Measurements from ENCODE around the gene LAMC2. TPM values are rescaled to one million over a fixed set of nuclear protein-coding genes. Genes with fewer than 3 reads are reported as not detected.

The LAMC2 gene
- total RNA-seq, 1 donor from 2014 or later = 0.36 TPM

DNA sequence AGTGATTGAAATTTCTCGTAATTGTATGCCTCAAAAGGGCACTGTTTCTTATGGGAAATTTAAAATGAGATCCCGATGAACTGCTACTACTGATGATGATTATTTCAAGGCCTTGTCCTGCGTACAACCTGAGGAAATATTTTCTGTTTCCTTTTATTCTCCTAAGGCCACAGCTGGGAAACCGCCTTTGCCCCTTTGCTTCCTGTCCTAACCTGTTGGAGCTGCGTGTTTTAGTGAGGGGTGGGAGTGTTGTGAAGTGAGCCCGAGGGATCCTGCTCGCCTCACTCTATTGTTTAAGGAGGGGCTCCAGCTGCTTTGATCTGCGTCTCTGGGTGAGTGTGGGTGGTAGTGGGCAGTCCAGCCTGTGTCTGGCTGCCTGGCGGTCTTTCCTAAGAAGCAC is 14.4 kb downstream of the LAMC2 start:
- H3K27me3 ChIP-seq = no peaks in the 10 kb centered on the region
- Mint-ChIP-seq H3K4me1 (peaks cover 12% of the 10 kb centered on the region), H3K9me3 (no peaks in the 10 kb centered on the region), H3K4me3 (no peak overlapping the region), H3K36me3 (no peaks in the 10 kb centered on the region), H3K27ac (peak overlapping the region; percentile 73), H3K27me3 (ENCODE audit: insufficient read depth, low read depth) (no peaks in the 10 kb centered on the region)
- no peak overlapping the region for H3K4me3 ChIP-seq
- H3K4me2 ChIP-seq = no peak overlapping the region
- TF ChIP-seq EZH2phosphoT487 (IDR thresholded peaks at IDR 0.05) (no peak), CTCF (IDR thresholded peaks at IDR 0.05) (no peak), EZH2 (IDR thresholded peaks at IDR 0.05) (no peak)
- no peaks in the 10 kb centered on the region for H4K20me1 ChIP-seq (ENCODE audit: low read depth)
- no peaks in the 10 kb centered on the region for H3K9me3 ChIP-seq (ENCODE audit: low read depth)
- no peak overlapping the region for H3K9ac ChIP-seq
- H2AFZ ChIP-seq (replicated peaks) = peak overlapping the region; percentile 61
- H3F3A ChIP-seq (ENCODE audit: low read depth) = no peaks in the 10 kb centered on the region
- no peak for DNase-seq (ENCODE audit: low spot score)
- no peaks in the 10 kb centered on the region for H3K79me2 ChIP-seq (ENCODE audit: low read depth)
- H3K36me3 ChIP-seq = no peaks in the 10 kb centered on the region
- H3K27ac ChIP-seq = no peak overlapping the region
- peaks cover 3% of the 10 kb centered on the region for H3K4me1 ChIP-seq

DNA sequence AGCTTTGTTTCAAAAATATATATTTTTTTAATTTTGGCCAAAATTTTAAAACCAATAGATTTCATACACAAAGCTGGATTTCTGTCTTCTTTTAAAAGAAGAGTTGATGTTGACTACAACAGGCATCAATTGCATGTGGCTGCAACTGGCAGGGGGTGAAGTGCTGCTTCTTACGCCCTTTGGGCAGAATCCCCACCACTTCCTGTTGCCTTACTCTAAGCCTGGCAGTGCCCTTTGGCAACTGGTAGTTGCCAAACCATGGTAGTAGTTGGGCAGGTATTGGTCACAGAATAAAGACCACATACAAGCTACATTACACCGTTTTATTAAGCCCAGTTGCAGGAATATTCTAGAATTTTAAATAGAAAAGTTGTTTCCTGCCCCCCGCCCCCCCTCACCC is 17.0 kb downstream of the LAMC2 start:
- Mint-ChIP-seq H3K4me1 (peaks cover 9% of the 10 kb centered on the region), H3K27me3 (ENCODE audit: insufficient read depth, low read depth) (no peaks in the 10 kb centered on the region), H3K9me3 (no peaks in the 10 kb centered on the region), H3K36me3 (no peaks in the 10 kb centered on the region), H3K4me3 (no peak overlapping the region), H3K27ac (no peak overlapping the region)
- Histone ChIP-seq H3K36me3 (no peaks in the 10 kb centered on the region), H3K4me2 (no peak overlapping the region), H3K27me3 (no peaks in the 10 kb centered on the region), H3F3A (ENCODE audit: low read depth) (no peaks in the 10 kb centered on the region), H2AFZ (replicated peaks) (no peak overlapping the region), H3K9ac (no peak overlapping the region), H3K27ac (no peak overlapping the region), H3K4me1 (peaks cover 3% of the 10 kb centered on the region), H3K9me3 (ENCODE audit: low read depth) (no peaks in the 10 kb centered on the region), H3K79me2 (ENCODE audit: low read depth) (no peaks in the 10 kb centered on the region), H4K20me1 (ENCODE audit: low read depth) (no peaks in the 10 kb centered on the region), H3K4me3 (no peak overlapping the region)
- TF ChIP-seq EZH2 (IDR thresholded peaks at IDR 0.05) (no peak), CTCF (IDR thresholded peaks at IDR 0.05) (no peak), EZH2phosphoT487 (IDR thresholded peaks at IDR 0.05) (no peak)
- no peak for DNase-seq (ENCODE audit: low spot score)

DNA sequence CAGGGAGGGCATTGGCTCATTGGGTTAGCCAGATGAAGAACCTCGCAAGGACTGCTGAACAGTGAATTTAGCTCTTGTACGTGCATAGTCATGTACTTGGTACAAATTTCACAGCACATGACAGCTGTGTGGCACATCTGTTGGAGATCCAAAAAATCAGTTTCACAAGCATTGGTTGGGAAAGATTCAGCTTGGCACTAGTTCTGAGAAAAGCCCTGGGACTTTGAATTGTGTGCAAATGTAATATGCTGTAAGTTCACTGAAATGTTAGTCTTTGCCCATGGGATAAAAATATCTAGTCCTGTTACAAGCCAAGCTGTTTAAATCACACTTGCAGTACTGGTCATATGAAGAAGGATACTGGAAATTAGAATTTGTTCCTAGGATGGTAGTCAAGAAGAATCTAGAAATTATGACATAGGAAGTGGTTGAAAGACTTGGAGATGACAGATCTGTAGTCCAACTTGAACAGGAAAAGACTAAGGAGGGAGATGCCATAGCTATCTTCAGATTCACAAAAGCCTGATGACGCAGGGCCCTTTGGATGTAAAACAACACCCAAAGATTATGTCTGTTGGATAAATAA is 19.2 kb downstream of the LAMC2 start:
- Histone ChIP-seq H3K4me1 (peaks cover 3% of the 10 kb centered on the region), H3K9me3 (ENCODE audit: low read depth) (no peaks in the 10 kb centered on the region), H3K4me2 (no peak overlapping the region), H3K9ac (no peak overlapping the region), H4K20me1 (ENCODE audit: low read depth) (no peaks in the 10 kb centered on the region), H3K79me2 (ENCODE audit: low read depth) (no peaks in the 10 kb centered on the region), H3K27me3 (no peaks in the 10 kb centered on the region), H3K36me3 (no peaks in the 10 kb centered on the region), H2AFZ (replicated peaks) (no peak overlapping the region), H3K4me3 (no peak overlapping the region), H3F3A (ENCODE audit: low read depth) (no peaks in the 10 kb centered on the region), H3K27ac (no peak overlapping the region)
- TF ChIP-seq EZH2phosphoT487 (IDR thresholded peaks at IDR 0.05) = no peak
- TF ChIP-seq EZH2 (IDR thresholded peaks at IDR 0.05) = no peak
- no peak for TF ChIP-seq CTCF (IDR thresholded peaks at IDR 0.05)
- Mint-ChIP-seq H3K4me1 (peaks cover 3% of the 10 kb centered on the region), H3K27ac (no peak overlapping the region), H3K27me3 (ENCODE audit: insufficient read depth, low read depth) (no peaks in the 10 kb centered on the region), H3K4me3 (no peak overlapping the region), H3K9me3 (no peaks in the 10 kb centered on the region), H3K36me3 (no peaks in the 10 kb centered on the region)
- DNase-seq (ENCODE audit: low spot score) = no peak

Measured in neural progenitor cell (in vitro differentiated cells).